MM.1S (cell line): ENCODE measurements around the gene AGER.
A peak's percentile ranks its signal among the peaks of the same experiment; 100 is the strongest.

Source experiments
- DNase-seq: peaks from one replicate; pipeline ENCODE4 v3.0.0-alpha.2; 2015
- H2AFZ ChIP-seq: fragments of 300-600 bp; sonication (generic); 2 replicates; pipeline ENCODE4 v1.6.0; 2016; ENCODE audit warnings: antibody characterized with exemption, low read length
- H3F3A ChIP-seq: fragments of 300-600 bp; sonication (generic); 2 replicates; pipeline ENCODE4 v1.6.1; 2016; ENCODE audit warnings: mild to moderate bottlenecking, antibody characterized with exemption, low read length, moderate library complexity, mixed read lengths; ENCODE audit not compliant: insufficient read depth
- H3K27ac ChIP-seq: fragments of 300-600 bp; sonication (generic); 2 replicates; pipeline ENCODE4 v1.5.1; 2016; ENCODE audit warnings: mild to moderate bottlenecking, low read length
- H3K27me3 ChIP-seq: fragments of 300-600 bp; sonication (generic); replicated peaks from 2 replicates; pipeline ENCODE4 v1.6.0; 2016; ENCODE audit warnings: low read length; ENCODE audit not compliant: insufficient read depth
- H3K36me3 ChIP-seq: fragments of 300-600 bp; sonication (generic); replicated peaks from 2 replicates; pipeline ENCODE4 v1.6.1; 2016; ENCODE audit warnings: mild to moderate bottlenecking, low read length, mixed read lengths; ENCODE audit not compliant: insufficient read depth
- H3K4me1 ChIP-seq: fragments of 300-600 bp; sonication (generic); 2 replicates; pipeline ENCODE4 v1.6.1; 2016; ENCODE audit warnings: low read length, mixed read lengths
- H3K4me2 ChIP-seq: fragments of 300-600 bp; sonication (generic); 2 replicates; pipeline ENCODE4 v1.6.0; 2016; ENCODE audit warnings: low read depth, low read length
- H3K4me3 ChIP-seq: fragments of 300-600 bp; sonication (generic); 2 replicates; pipeline ENCODE4 v1.5.1; 2016; ENCODE audit warnings: low read length, mixed read lengths
- H3K79me2 ChIP-seq: fragments of 300-600 bp; sonication (generic); 2 replicates; pipeline ENCODE4 v1.6.1; 2016; ENCODE audit warnings: mixed run types, low read length, mixed read lengths
- H3K9ac ChIP-seq: fragments of 300-600 bp; sonication (generic); 2 replicates; pipeline ENCODE4 v1.6.1; 2016; ENCODE audit warnings: low read length, mixed read lengths
- H3K9me2 ChIP-seq: fragments of 300-600 bp; sonication (generic); replicated peaks from 2 replicates; pipeline ENCODE4 v1.6.1; 2016; ENCODE audit warnings: mild to moderate bottlenecking, low read length, mixed read lengths; ENCODE audit not compliant: insufficient read depth
- H3K9me3 ChIP-seq: fragments of 300-600 bp; sonication (generic); replicated peaks from 2 replicates; pipeline ENCODE4 v1.6.1; 2016; ENCODE audit warnings: mild to moderate bottlenecking, low read length, mixed read lengths; ENCODE audit not compliant: insufficient read depth
- H4K20me1 ChIP-seq: fragments of 300-600 bp; sonication (generic); 2 replicates; pipeline ENCODE4 v1.6.1; 2016; ENCODE audit warnings: mild to moderate bottlenecking, low read length, moderate library complexity, mixed read lengths; ENCODE audit not compliant: insufficient read depth
- EZH2 ChIP-seq: fragments of 300-600 bp; sonication (generic); optimal IDR thresholded peaks from 2 replicates; pipeline ENCODE3; 2017; ENCODE audit warnings: low read depth, mild to moderate bottlenecking, antibody characterized with exemption, low read length, mixed read lengths
- EZH2phosphoT487 ChIP-seq: fragments of 300-600 bp; sonication (generic); IDR thresholded peaks from 2 replicates; pipeline ENCODE4 v1.6.1; 2018; ENCODE audit warnings: antibody characterized with exemption, low read length
- TF ChIP-seq, protein P1 (sequence below): fragments of 300-600 bp; sonication (generic); IDR thresholded peaks from 2 replicates; pipeline ENCODE4 v1.5.1; 2016; ENCODE audit warnings: antibody characterized with exemption, low read length, mixed read lengths

The AGER gene

DNA sequence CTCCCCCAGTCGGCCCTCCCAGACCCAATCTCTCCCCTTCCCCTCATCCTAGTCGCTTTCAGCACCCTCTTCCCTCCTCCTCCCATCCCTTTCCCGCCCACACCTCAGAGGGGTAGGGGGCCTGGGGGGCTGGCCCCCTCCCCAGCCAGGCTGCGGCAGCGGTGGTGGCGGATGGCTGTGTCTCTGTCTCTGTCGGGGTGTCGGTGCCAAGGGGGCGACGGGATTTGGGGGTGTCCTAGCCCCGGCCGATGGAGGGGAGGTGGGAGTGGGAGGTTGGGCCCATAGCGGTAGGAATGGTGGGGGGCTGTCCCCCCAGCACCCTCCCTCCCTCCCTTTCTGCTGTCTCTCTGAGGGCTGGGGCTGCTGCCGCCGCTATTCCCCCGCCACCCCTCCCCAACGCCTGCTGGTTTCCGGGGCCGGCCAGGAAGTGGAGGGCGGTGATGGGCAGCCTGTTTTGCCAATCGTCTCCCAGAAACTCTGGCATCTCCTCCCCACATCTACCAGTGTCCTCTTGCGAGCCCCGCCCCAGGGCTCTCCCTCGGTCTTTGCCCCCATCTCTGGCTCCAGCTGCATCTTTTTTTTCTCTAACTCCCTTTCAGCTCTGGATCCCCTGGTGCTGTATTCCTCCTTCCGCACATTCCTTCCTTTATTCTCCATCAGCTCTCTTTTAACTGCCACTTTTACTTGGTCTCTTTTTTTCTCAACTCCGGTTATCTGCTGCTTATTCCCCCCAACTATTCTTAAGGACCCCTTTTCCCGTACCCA lies 8.2 kb downstream of the AGER start, which contains the start of gene AGPAT1:
TSS of gene AGPAT1 (minus strand) at position 374 of the 765 bp plus-strand sequence. CDS start 4,588 bp downstream, outside the sequence.
- Histone ChIP-seq H3K4me3 (peak within 1 kb of the TSS; percentile 90), H3K9ac (peak within 1 kb of the TSS; percentile 83), H3K36me3 (no peaks in the 10 kb centered on the region), H3K9me3 (no peaks in the 10 kb centered on the region), H3K27me3 (no peaks in the 10 kb centered on the region), H4K20me1 (no peaks in the 10 kb centered on the region), H3K4me1 (peaks cover 21% of the 10 kb centered on the region), H3K27ac (peak within 1 kb of the TSS; percentile 96; the same call in 1 of the 2 replicates), H3F3A (peaks cover 19% of the 10 kb centered on the region), H3K4me2 (peak within 1 kb of the TSS; percentile 97), H2AFZ (peak within 1 kb of the TSS; percentile 96), H3K9me2 (no peaks in the 10 kb centered on the region), H3K79me2 (peaks cover 17% of the 10 kb centered on the region)
- TF ChIP-seq EZH2phosphoT487 (no peak), EZH2 (no peak)
- TF ChIP-seq, protein P1, sequence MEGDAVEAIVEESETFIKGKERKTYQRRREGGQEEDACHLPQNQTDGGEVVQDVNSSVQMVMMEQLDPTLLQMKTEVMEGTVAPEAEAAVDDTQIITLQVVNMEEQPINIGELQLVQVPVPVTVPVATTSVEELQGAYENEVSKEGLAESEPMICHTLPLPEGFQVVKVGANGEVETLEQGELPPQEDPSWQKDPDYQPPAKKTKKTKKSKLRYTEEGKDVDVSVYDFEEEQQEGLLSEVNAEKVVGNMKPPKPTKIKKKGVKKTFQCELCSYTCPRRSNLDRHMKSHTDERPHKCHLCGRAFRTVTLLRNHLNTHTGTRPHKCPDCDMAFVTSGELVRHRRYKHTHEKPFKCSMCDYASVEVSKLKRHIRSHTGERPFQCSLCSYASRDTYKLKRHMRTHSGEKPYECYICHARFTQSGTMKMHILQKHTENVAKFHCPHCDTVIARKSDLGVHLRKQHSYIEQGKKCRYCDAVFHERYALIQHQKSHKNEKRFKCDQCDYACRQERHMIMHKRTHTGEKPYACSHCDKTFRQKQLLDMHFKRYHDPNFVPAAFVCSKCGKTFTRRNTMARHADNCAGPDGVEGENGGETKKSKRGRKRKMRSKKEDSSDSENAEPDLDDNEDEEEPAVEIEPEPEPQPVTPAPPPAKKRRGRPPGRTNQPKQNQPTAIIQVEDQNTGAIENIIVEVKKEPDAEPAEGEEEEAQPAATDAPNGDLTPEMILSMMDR, result no peak
- peak; percentile 92 for DNase-seq

DNA sequence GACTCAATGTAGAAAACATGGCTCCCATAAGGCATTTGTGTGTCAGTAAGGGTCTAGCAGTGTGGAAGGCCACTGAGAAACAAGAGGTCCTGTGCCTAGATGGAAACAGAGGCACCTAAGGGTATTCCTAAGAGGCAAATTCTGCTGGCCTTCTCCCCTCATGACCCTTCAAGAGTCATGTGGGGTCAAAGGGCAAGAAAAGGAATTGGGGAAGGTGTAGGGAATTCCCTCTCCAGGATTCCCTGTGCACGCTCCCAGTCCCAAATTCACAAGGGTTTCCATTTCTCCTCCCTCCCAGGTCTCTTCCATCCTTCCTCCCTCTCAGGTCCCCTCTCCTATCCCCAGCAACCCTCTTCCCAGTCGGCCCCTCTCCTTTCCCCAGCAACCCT lies 8.7 kb downstream of the AGER start:
- Histone ChIP-seq H2AFZ (peak overlapping the region; percentile 96), H3K9me2 (no peaks in the 10 kb centered on the region), H3K4me1 (peaks cover 21% of the 10 kb centered on the region), H3K9ac (peak overlapping the region; percentile 83), H3K9me3 (no peaks in the 10 kb centered on the region), H3K4me2 (peak overlapping the region; percentile 97), H3K36me3 (no peaks in the 10 kb centered on the region), H3K79me2 (peaks cover 17% of the 10 kb centered on the region), H3K4me3 (peak overlapping the region; percentile 90), H4K20me1 (no peaks in the 10 kb centered on the region), H3F3A (peaks cover 19% of the 10 kb centered on the region), H3K27me3 (no peaks in the 10 kb centered on the region), H3K27ac (no peak overlapping the region)
- DNase-seq, result no peak
- TF ChIP-seq EZH2phosphoT487, result no peak
- TF ChIP-seq EZH2, result no peak
- TF ChIP-seq, protein P1, result no peak

DNA sequence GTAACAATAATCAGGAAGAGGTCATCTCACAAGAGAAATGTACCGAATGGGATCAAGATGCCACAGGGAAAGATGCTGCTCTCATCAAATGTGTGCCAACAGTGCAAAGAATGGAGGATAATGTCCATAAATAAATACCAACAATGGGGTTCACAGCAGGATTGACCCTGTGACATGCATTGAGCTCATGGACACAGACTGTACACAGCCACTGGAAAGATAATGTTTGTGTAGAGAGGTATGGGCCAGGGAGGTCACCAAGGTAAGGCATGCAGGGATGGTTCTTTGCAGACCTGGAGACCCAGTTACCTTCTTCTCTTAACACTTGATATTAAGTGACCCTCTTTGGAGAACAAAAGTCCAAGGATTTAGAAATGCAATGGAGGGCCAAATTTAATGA lies 9.6 kb downstream of the AGER start:
- no peaks in the 10 kb centered on the region for H3K36me3 ChIP-seq
- H3F3A ChIP-seq, result peaks cover 19% of the 10 kb centered on the region
- no peak overlapping the region for H3K27ac ChIP-seq
- no peaks in the 10 kb centered on the region for H3K27me3 ChIP-seq
- no peaks in the 10 kb centered on the region for H3K9me3 ChIP-seq
- no peak overlapping the region for H3K9ac ChIP-seq
- peaks cover 17% of the 10 kb centered on the region for H3K79me2 ChIP-seq
- no peak for DNase-seq
- no peaks in the 10 kb centered on the region for H4K20me1 ChIP-seq
- no peaks in the 10 kb centered on the region for H3K9me2 ChIP-seq
- TF ChIP-seq EZH2phosphoT487, result no peak
- TF ChIP-seq EZH2, result no peak
- TF ChIP-seq, protein P1, result no peak
- peaks cover 21% of the 10 kb centered on the region for H3K4me1 ChIP-seq
- H3K4me3 ChIP-seq, result no peak overlapping the region
- no peak overlapping the region for H3K4me2 ChIP-seq
- no peak overlapping the region for H2AFZ ChIP-seq
